CD1c-positive myeloid dendritic cell (primary cell): Measurements from ENCODE around the gene IRF2BP1.

Experiments used
- DNase-seq: peaks from one replicate; pipeline ENCODE4 v3.0.0-alpha.2; 2016; ENCODE audit errors: extremely low spot score

The IRF2BP1 gene

GRCh38 chr19:45863335-45863839 lies 22.6 kb downstream of the IRF2BP1 start:
- DNase-seq = no peak

GRCh38 chr19:45862564-45863334 lies 23.2 kb downstream of the IRF2BP1 start, which contains the start of gene SYMPK:
Gene SYMPK (minus strand): TSS chr19:45863147. CDS start chr19:45854495, 8,652 bp downstream.
- peak; percentile 99 for DNase-seq

GRCh38 chr19:45862271-45862563 lies 23.7 kb downstream of the IRF2BP1 start:
- DNase-seq = peak; percentile 2

GRCh38 chr19:45860359-45861259 lies 25.3 kb downstream of the IRF2BP1 start:
- no peak for DNase-seq

- DNase-seq = no peak
These were observed 31.7 kb downstream of the IRF2BP1 start for GRCh38 chr19:45854167-45854778.

GRCh38 chr19:45852983-45853382 lies 33.0 kb downstream of the IRF2BP1 start:
- no peak for DNase-seq

- no peak for DNase-seq
These were observed 33.7 kb downstream of the IRF2BP1 start for GRCh38 chr19:45852145-45852750.

- DNase-seq = no peak
These were observed 37.0 kb downstream of the IRF2BP1 start for GRCh38 chr19:45848922-45849321.

- DNase-seq = no peak
These were observed 38.3 kb downstream of the IRF2BP1 start for GRCh38 chr19:45847663-45848062.

GRCh38 chr19:45842198-45842597 lies 43.7 kb downstream of the IRF2BP1 start:
- no peak for DNase-seq

- DNase-seq = no peak
These were observed 51.0 kb downstream of the IRF2BP1 start for GRCh38 chr19:45834970-45835369.
